ENCODE data around the gene MYO1D. TPM values are rescaled to one million over a fixed set of nuclear protein-coding genes. Genes with fewer than 3 reads are reported as not detected.

MYO1D gene
- total RNA-seq, 1 donor from 2014 or later, result 11.9 TPM

DNA sequence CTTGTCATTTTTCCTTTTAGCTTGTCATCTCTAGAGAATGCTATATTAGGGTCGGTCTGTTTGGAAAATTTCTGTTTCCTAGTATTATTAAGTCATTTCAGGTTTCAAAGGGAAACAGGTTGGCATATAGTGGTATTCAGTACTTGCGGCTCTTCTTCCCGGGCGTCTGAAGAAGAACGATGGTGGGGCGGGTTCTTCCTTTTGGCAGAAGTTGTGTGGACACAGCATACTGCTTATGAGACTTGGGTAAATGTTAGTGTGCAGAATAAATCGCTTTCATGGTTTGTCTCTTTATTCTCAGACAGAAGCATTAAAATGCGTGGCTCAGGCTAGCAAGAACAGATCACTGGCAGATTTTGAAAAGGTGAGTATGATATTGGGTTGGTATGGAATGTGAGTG, 399.7 kb downstream of the MYO1D start:
- H3K27me3 Mint-ChIP-seq (ENCODE audit: low read depth), result no peaks in the 10 kb centered on the region
- H3K4me1 Mint-ChIP-seq, result no peaks in the 10 kb centered on the region
- peaks cover 10% of the 10 kb centered on the region for H3K36me3 Mint-ChIP-seq (ENCODE audit: low read depth)
- DNase-seq (ENCODE audit: low read depth, low spot score), result no peak
- H3K9me3 Mint-ChIP-seq, result no peaks in the 10 kb centered on the region
- no peak overlapping the region for H3K4me3 Mint-ChIP-seq
- no peak overlapping the region for H3K27ac Mint-ChIP-seq (ENCODE audit: unreplicated experiment)
- no peak for TF ChIP-seq CTCF (conservative IDR thresholded peaks at IDR 0.05)

- Mint-ChIP-seq H3K4me3 (no peak overlapping the region), H3K36me3 (ENCODE audit: low read depth) (peaks cover 16% of the 10 kb centered on the region), H3K4me1 (no peaks in the 10 kb centered on the region), H3K27ac (ENCODE audit: unreplicated experiment) (peak overlapping the region; percentile 91), H3K9me3 (no peaks in the 10 kb centered on the region), H3K27me3 (ENCODE audit: low read depth) (no peaks in the 10 kb centered on the region)
- no peak for TF ChIP-seq CTCF (conservative IDR thresholded peaks at IDR 0.05)
- no peak for DNase-seq (ENCODE audit: low read depth, low spot score)
Observed at GRCh38 chr17:32475258-32475657, 401.7 kb downstream of the MYO1D start.

GRCh38 chr17:32471652-32472051, 405.3 kb downstream of the MYO1D start:
- DNase-seq (ENCODE audit: low read depth, low spot score), result no peak
- Mint-ChIP-seq H3K36me3 (ENCODE audit: low read depth) (peaks cover 34% of the 10 kb centered on the region), H3K9me3 (no peaks in the 10 kb centered on the region), H3K27me3 (ENCODE audit: low read depth) (no peaks in the 10 kb centered on the region), H3K4me3 (no peak overlapping the region), H3K27ac (ENCODE audit: unreplicated experiment) (no peak overlapping the region), H3K4me1 (no peaks in the 10 kb centered on the region)
- TF ChIP-seq CTCF (conservative IDR thresholded peaks at IDR 0.05), result no peak

DNA sequence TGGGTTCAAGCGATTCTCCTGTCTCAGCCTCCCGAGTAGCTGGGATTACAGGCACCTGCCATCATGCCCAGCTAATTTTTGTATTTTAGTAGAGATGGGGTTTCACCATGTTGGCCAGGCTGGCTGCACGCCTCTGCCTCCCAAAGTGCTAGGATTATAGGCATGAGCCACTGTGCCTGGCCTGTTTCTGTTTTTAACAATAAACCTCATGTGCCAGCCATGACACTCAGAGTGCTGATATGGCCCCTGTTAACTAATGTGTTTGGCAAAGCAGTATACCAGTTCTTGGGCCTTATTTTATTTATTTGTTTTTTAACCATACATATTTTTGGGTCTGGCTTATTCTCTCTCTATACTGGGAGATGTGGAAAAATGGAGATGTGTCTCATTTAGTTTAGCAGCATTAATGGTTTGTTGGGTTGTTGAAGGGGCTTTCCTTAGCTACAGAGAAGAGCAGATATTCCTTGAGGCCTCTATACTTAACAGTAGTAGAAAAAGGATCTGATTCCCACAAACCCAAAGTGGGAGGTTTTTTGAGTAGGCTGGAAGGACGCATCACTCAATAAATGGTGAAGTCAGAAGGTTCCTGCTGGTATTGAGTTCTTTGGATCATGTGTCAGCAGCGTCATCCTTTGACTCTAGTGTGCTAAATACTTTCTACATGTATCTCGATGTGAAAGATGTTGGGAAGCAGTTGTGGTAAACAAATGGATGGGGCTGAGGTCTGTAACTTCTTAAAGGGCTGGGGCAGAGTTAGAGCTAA, 406.3 kb downstream of the MYO1D start:
- Mint-ChIP-seq H3K4me3 (no peak overlapping the region), H3K36me3 (ENCODE audit: low read depth) (peaks cover 37% of the 10 kb centered on the region), H3K9me3 (no peaks in the 10 kb centered on the region), H3K4me1 (no peaks in the 10 kb centered on the region), H3K27ac (ENCODE audit: unreplicated experiment) (no peak overlapping the region), H3K27me3 (ENCODE audit: low read depth) (no peaks in the 10 kb centered on the region)
- DNase-seq (ENCODE audit: low read depth, low spot score), result no peak
- TF ChIP-seq CTCF (conservative IDR thresholded peaks at IDR 0.05), result no peak

DNA sequence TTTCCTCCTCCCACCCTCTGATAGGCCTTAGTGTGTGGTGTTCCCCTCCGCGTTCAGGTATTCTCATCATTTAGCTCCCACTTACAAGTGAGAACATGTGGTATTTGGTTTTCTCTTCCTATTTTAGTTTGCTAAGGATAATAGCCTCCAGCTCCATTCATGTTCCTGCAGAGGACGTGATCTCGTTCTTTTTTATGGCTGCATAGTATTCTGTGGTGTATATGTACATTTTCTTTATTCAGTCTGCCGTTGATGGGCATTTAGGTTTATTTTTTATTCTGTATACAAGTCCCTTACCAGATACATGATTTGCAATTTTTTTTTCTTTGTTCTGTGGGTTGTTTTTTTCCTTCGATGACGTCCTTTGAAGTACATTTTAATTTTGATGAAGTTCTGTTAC, 409.0 kb downstream of the MYO1D start:
- Mint-ChIP-seq H3K27me3 (ENCODE audit: low read depth) (no peaks in the 10 kb centered on the region), H3K9me3 (no peaks in the 10 kb centered on the region), H3K36me3 (ENCODE audit: low read depth) (peaks cover 27% of the 10 kb centered on the region), H3K4me1 (no peaks in the 10 kb centered on the region), H3K4me3 (no peak overlapping the region), H3K27ac (ENCODE audit: unreplicated experiment) (no peak overlapping the region)
- no peak for TF ChIP-seq CTCF (conservative IDR thresholded peaks at IDR 0.05)
- DNase-seq (ENCODE audit: low read depth, low spot score), result no peak
